ENCODE data around the gene C10orf105.
A peak's percentile ranks its signal among the peaks of the same experiment; 100 is the strongest.

The C10orf105 gene, protein sequence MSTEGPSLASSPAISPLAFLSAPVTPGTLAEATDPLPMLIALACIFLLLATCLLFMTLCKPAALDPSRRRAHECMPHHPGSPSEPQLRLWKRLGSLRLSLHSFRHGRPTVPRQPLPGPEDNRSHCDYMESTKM

DNA sequence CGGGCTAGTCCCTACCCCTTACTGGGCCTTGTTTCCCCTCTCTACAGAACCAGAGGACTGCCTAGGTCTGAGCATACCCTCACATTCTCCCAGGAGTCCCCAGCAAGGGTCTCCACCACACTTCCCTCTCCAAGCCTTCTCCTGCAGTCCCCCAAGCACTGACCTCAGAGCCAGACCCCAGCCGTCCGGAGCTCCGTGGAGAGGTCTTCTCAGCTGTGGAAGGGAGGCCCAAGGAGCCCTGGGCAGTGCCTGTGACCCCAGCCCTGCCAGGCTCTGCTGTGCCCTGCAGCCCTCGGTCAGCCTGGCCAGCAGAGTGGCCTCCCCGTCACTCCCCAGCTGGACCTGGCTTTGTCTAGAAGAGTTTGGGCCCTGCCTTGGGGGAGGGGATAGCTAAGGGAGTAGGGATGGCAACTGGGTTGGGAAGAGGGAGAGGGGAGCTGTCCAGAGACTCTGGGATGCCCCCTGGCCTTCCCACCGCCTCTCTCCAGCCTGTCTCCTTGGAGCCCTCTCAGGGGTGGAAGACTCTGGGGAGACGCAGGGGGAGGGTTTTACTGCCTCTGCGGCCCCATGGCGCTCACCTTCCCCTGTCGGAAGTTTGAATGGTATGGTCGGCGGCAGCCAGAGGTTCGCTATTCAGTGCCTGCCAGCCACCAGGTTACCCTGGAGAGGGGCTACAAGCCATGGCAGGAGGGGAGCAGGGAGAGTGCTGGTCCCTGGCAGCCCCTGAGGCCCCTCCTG lies at the start of gene C10orf105:
Gene C10orf105 (minus strand): TSS at position 315 of the 738 bp plus-strand sequence. CDS start 3,441 bp downstream, outside the sequence.
- no peak for DNase-seq (ENCODE audit: low spot score)

DNA sequence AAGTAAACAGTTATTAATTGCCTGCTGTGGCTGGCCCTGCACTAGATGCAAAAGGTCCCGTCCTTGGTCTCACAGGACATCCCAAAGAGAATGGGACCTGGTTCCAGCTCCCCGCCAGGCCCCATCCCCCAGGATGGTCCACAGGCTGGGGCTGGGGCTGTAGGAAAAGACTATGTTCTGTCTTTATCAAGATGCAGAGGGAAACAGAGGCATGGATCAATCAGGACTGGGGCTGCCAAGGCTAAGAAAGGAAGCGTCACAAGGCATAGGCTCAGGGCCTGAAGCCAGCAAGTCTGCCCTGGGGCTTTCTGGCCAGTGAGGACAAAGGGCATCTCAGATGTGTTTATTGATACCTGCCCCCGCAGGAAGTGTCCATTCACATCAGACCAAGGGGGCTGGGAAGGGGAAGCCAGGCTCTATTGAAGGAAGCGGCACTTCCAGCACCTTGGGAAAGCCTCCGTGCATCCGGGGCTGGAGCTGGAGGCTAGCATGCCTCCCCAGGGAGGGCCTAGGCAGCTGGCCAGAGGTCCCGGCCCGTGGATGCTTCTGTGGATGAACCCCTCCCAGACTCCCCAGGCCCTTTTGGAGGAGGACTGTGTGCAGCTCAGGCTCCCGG lies 48.0 kb upstream of the C10orf105 start:
- no peak for DNase-seq (ENCODE audit: low spot score)

DNA sequence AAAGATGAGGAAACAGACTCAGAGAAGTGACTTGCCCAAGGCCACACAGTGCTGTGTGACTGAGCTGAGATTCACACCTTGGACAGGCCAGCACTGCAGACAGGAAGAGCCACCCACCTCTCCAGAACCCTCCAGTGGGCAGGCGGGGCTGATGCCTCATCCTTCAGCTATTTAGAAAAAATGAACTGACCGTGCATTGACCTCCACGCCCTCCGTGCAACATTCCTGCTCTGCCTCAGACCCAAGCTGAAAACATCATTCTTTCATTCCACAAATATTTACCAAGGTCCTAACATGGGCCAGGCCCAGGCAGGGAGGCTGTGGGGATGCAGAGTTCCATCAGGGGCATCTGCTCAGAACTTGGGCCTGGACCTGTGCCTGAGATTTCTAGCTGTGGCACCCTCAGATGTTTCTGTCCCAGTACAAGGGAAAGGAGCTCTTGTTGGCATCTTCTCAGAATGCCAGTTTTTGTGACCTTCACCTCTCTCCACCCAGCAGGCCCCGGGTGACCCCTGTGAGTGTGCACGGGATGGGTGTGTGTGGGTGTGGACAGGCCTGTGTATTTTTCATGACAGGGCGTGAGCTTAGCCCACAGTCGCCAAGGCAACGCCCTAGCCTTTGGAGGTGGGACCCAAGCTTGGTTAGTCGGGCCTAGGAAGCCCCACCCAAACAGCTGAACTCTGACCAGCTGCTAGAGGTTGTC lies 47.3 kb upstream of the C10orf105 start:
- DNase-seq (ENCODE audit: low spot score), result no peak

DNA sequence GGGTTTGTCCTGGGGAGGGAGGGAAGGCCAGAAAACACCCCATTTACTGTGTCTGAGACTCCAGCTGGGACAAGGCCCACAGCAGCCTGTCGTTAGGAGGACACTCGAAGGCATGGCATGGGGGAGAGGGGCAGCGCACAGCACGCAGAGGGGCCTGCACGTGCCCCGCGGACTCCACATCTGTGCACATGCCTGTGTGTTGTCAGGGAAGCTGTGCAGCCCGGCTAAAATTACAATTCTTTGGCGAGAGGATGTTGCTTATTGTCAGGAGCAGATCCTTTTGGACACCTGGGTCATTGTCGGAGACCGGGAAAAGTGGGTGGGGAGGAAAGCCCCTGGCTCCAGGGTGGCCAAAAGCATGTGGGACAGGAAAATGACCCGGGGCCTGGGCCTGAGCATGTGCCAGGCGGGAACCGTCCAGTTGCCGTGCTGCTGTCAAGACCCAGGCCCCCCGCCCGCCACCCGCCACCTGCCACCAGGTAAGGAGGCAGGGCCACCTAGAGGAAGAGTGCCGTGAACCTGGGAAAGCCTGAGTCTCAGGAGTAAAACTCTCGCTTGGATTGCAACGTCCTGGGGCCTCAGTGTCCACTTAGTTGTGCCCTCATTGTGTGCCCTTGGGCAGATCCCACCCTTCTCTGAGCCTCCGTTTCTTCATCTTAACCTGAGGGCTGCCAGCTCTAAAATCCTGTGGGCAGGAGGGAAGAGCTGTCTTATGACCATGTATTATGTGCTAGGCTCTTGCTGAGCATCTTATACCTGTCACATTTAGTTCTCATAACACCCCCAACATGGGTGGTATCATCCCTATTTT lies 46.5 kb upstream of the C10orf105 start:
- DNase-seq (ENCODE audit: low spot score), result no peak

DNA sequence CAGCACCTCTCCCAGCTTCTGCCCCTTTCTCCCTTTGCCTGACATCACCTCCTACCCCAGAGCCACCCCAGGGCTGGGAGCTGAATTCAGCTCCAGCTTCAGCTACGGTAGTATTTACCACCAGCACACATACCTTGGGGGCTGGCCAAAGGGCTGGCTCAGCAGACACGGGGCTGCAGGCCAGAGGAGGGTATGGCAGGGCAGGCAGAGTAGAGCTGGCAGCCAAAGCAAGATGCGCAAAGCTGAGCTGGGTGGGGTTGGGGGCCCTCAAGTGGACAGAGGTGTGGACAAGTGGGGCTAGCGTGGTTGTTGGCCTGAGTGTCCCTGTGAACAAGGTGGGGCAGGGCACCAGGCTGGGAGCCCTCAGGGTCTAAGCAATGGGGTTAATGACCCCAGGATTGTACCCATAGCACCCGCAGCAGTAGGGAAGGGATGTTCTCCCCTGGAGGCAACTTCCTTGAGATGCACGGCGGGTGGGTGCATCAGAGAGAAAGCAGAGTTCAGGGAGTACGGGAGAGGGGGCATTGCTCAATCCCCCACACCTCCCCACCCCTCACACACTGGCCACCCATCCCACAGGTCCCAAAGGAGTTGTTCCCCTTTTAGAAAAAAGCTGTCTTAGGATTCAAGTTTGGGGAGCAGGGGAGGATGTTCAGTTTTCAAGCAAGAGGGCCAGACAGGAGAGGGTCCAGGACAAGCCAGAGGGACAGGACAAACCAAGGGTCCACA lies 45.8 kb upstream of the C10orf105 start:
- DNase-seq (ENCODE audit: low spot score), result no peak

DNA sequence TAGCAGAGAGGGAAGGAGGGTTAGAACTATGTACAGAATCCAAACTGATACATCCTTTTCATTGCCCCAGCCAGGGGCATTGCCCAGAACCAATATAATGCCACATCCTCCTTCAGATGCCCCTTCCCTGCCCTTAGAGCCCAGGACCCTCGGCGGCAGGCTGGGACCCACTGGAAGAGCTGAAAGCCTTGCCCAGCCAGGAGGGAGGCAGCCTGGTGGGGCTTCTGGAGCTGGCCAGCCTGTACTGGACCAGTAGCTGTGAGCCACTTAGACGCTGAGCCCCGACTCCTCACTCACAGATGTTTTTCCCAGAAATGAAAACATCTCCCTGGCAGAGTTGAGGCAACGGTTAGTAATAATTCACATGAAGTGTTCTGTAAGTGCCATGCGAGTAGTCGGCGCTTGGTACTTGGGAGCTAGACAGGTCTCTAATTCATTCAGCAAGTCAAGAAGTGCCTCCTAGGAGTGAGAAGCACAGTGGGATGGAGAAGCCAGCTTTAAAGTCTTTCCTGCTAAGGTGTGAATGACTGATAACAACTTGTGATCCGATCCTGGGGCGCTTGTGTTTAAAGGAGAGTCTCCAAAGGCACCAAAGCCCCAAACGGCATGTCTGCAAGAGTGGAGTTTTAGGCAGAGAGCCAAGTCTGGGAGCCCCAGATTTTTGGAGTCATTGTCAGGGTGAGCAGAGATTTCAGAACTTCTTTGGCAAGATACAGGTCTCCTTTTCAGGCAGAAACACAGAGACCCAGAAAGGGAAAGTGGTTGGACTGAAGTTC lies 44.0 kb upstream of the C10orf105 start:
- DNase-seq (ENCODE audit: low spot score), result no peak

DNA sequence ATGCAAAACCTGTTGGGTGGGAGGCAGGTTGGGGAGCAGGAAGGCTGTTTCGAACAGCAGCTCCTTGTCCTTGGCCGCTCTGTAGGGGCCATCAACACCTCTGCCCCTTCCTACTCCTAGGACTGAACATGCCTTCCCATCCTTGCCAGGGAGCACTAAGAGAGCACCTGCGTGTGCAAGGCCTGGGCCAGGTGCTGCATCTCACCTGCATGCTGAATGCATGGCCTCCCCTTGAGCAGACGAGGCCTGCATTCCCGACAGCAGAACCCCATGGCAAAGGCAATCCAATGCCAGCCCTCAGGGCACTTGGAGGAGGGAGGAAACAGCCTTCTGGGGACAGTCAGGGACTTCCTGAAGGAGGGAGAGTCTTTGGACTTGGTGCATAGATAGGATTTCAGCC lies 42.7 kb upstream of the C10orf105 start:
- DNase-seq (ENCODE audit: low spot score), result no peak

DNA sequence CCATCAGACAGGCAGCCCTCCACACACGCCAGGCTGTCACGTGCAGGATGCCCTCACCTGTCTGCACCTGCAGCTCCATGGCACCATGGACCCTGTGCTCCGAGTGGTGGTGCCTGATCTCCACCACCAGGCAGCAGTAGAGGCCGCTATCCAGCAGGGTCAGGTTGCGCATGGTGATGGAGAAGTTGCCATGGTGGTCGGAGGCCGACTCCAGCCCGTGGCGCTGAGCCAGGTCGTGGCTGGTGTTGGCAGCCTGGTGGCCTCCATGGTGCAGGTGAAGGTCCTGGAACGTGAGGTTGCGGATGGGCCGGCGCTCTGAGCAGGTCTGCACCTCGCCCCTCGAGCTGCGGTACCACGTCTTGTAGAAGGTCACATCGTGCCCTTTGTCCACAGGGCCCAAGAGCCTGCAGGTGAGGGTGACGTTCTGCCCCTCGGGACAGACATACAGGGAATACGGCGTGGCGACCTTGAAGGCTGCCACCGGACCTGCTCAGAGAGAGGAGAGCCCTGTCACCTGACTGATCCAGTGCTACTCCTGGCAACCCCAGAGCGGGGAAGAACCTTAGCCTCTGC lies 42.0 kb upstream of the C10orf105 start:
- DNase-seq (ENCODE audit: low spot score), result no peak

DNA sequence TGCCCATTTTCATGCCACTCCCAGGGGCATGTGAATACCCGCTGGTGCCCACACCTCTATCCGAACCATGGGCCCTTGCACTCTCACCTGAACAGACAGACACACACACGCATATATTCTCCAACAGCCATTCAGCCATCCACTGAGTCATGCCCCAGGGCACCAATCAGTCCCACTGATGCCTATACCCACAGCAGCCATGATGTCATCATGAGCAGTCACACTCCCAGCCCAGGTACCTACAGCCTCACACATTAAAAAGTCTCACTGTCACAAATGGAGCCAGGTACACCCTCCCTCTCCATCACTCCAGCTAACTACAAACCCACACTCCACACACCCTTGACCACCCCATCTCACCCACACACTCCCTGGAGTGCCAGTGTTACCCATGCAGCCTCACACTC lies 41.5 kb upstream of the C10orf105 start:
- DNase-seq (ENCODE audit: low spot score), result no peak

DNA sequence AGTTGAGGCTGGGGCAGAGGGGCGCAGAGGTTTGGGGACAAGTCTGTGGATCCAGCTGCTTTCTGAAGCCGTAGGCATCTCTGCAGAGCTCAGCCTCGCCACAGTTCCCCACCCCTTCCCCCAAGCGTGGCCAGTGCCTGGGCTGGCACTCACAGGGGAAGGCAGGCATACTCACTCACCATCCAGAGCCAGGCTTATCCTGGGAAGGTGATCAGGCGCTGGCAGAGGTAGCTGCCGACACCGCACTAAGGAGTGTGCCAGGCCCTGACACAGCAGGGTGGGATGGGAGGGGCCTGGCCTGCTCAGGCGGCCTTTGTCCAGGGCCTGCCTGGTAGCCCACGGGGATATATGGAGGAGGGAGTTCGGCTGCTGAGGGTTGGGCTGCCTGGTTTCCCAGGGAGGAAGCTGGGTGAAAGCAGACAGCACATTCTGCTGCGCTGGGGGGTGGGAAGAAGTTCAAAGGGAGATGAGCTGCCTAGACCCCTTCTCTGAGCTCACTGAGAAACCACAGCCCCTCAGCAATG lies 37.9 kb upstream of the C10orf105 start:
- no peak for DNase-seq (ENCODE audit: low spot score)

DNA sequence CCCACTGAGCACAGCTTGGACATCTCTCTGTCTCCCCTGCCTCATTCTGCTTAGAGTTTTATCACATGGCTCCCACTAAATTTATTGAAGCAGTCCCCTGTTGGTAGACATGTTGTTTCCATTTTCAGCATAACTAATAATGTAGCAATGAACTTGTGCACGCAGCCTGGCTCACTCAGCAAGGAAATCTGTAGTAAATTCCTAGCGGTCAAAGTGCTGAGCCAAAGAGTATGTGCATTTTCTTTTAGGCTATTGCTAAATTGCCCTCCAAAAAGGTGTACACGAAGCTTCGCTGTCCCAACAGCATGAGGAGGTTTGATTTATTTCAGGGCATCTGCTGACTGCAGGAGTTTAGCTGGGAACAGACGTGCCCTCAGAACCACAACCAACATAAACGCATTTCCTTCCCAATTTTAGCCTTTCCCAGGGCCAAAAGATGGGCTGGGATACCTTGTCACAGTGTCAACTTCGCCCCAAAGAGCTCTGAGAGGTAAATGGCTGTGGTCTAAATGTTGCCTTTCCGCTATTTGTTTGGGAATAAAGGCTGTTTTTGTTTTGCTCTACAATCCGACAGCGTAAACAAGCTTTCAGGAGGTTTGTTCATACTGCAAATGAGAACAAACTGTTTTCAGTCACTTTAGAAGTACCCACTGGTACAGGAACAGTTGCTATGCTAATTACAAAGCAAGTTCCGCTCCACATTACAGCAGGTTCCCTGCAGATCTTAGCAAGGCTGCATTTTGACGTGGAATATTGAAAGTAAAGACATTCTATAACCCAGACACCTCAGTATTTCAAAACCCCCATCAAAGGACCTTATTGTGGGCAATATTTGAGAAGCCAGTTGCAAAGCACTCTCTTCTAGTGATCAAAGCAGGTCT lies 37.0 kb upstream of the C10orf105 start:
- DNase-seq (ENCODE audit: low spot score), result no peak

DNA sequence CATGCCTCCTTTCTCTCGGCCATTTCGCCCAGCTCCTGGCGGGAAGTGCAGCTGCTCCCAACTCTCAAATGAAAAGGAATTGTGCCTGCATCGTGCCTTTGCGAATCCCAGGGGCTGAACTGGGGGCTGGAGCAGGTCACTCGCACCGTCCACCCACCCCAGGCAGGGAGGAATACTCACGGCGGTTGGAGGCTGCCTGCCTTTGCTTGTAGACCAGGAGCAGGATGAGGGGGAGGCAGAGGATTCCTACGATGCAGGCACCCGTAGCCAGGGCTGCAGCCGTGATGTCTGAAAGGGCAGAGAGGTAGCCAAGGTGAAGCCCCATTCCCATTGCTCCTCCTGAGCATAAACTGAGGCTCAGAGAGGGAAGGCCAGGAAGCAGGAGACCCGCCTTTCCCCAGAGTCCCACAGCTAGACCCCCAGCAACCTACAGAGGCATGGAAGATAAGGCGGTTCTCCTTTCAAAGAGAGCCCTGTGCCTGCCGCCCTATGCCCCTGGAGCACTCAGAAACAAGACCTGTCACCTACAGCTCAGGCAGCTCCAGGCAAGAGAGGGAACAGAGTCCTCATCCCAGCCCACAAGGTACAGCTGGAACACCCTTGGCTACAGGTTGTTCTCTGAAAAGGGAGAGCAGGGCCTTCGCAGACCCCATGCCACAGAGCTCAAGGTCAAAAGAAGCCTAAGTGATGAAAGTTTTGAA lies 35.8 kb upstream of the C10orf105 start:
- no peak for DNase-seq (ENCODE audit: low spot score)

DNA sequence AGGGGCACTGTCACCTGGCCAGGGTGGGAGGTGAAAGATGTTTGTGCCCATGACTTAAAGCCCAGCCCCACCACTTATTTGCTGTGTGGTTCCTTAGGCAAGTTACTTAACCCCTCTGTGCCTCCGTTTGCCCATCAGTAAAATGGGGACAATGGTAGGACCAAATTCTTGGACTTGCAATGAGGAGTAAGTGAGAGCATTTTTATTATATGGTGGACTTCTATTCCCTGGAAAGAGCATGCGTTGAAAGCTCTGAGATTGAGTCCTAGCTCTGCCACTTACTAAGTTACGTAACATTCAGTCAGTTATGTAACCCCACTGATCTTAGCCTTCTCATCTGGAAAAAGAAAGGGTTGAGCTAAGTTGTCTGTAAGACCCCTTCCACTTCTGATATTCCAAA lies 35.0 kb upstream of the C10orf105 start:
- DNase-seq (ENCODE audit: low spot score), result no peak

DNA sequence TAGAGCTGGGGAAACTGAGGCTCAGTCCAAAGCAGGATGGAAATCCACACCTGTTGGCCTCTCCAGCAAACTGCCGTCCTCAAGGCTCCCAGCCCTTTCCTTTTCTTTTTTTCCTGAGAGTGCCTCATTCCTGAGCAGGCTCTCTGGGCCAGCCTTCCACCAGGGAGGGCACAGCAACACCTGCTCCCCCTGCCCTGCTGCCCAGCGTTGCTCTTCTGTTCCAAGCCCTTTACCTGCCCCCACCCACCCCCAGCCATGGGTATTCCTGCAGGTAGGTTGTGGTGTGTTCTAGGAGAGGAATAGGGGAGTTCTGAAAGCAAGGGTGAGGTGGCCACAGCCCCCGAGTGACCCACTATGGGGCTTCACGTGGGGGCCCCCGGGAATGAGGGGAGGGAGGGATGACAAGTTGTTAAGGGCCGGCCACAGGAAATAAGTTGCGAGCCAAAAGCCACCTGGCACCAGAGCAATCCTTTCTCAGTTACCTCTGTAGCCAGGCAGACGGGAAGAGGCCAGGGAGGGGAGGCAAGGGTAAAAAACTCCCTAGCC lies 34.5 kb upstream of the C10orf105 start:
- no peak for DNase-seq (ENCODE audit: low spot score)

DNA sequence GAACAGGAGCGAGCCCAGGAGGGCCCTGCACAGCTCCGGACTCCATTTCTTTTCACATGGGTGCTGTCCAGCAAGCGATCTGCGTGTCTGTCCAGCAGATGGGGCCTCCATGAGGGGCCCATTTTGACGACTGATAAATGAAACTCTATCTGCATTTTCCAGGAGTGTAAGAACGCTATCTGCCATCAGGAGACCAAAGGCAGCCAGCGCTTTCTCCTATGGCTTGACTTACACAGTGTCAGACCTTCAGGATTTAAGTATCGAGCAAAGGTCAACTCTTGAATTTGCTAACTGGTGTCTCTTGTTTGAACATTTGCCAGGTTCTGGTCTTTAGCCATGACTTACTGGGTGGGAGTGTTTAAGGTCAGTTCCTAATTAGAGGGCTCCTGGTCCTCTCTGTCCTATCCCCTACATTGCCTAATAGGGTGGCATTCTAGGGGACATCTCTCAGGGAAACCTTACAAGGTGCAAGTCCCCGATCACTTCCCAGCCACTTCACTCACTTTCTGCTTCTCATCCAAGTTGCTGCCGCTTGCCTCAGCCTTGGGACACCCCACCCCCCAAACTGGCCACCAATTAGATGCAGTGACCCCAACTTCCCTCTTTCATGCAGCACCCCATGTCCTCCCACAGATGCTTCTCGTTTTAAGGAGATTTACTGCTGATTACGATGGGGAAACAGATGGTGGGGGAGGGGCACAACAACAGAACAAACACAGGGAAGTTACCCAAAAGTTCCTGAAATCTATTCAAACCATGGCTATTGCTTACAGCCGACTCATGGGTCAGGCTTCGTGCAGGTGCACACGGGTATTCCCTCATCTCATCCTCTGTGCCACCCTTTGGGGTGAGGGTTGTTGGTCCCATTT lies 33.7 kb upstream of the C10orf105 start:
- DNase-seq (ENCODE audit: low spot score), result no peak

DNA sequence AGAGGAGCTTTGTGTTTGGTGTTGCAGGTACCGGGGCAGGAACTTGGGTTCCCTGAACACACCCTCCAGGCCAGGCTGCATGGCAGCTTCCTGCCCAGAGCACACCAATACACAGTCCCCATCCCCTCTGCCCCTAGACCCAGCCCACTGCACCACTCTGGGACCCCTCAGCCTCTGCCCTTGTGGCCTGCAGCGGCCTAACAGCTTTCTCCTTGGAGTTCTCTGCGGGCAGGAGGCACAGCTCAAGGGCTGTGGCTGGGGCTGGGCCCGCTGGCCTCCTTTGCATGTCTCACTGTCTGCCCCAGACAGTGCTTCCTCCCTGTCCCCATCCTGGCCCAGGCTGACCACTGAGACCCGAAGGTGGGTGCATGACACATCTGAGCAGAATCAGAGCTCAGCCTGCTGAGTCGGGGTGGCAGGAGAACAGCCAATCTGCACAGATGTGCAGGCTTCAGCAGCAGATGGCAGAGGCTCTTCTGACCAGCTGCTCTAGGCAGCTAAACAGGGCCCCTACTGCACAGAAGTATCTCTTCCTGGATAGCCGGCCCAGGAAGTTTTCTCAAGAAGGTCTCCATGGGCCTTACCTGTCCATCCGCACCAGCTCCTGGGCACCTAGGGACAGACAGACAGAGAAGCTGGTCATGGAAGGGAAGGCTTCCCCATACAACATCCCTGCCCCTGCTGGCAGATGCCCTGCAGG lies 33.0 kb upstream of the C10orf105 start:
- peak; percentile 33 for DNase-seq (ENCODE audit: low spot score)

All from germinal center (tissue), 1 donor.